NCI-H2196 treated with DMSO at 0.1 percent for 48 hours (cell line): Measurements from ENCODE around the gene ANKRD24.
"Not testable (repeated sequence)": the region's sequence is repeated elsewhere in the genome, so short reads cannot be mapped to it uniquely, and the experiment has no call there.

Source experiments
- DNase-seq: peaks from one replicate; lab custom pipeline; 2025; ENCODE audit not compliant: unreplicated experiment; lab: John Stamatoyannopoulos, UW

Gene ANKRD24

DNA sequence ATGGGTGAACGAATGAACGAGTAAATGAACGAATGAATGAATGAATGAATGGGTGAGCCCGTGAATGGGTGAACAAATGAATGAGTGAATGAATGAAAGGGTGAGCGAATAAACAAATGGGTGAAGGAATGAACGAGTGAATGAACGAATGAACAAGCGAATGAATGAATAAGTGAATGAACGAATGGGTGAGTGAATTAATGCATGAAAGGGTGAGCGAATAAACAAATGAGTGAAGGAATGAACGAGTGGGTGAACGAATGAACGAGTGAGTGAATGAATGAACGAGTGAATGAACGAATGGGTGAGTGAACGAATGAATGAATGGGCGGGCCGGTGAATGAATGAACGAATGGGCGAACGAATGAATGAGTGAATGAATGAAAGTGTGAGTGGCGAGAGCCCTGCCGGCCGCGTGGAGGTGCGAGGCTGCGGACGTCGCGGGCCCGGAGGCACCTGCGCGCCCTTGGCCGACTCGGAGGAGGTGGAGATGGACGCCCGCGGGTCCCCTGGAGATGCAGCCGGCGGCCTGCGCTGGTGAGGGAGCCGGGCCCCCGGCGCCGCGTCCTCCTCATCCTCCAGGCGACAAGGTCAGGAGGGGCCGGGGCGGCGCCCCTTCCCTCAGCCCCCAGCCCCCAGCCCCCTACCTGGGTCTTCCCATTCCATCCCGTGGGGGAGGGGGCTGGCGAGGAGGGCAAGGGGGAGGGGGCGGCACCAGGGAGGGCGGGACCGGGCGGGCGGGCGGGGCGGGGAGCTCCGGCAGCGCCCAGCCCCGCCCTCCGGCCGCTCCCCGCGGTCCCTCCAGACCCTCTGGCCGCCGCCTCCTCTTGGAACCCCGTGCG lies 15.4 kb downstream of the ANKRD24 start:
- peak; percentile 32 for DNase-seq

DNA sequence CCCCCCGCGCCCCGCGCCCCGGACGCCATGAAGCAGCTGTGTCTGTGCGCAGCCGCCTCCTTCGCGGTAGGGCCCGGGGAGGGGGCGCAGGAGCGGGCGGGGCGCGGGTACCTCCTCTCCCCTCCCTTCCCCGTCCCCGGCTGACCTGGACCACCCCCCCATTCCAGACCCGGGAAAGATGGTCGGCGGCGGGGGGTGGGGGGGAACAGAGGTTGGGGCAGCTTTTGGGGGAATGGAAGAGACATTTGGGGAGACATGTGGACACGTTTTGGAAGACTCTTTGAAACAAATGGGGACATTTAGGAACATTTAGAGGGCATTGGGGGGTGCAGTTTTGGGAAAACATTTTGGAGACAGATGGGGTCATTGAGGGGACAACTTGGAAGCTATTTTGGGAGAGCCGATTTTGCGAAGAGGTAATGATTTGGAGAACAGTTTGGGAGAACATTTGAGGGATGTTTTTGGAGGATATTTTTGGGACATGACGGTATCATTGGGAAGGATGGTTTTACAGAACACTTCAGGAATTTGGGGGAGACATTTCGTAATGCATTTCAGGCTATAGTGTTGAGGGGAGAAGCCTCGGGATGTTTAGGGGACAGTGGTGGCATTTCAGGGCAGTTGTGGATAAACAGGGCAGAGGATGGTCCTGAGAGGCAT lies 16.1 kb downstream of the ANKRD24 start:
- DNase-seq: no peak

GRCh38 chr19:4199699-4200293 lies 17.3 kb downstream of the ANKRD24 start:
- DNase-seq: peak; percentile 21

GRCh38 chr19:4200940-4201542 lies 18.6 kb downstream of the ANKRD24 start:
- no peak for DNase-seq

DNA sequence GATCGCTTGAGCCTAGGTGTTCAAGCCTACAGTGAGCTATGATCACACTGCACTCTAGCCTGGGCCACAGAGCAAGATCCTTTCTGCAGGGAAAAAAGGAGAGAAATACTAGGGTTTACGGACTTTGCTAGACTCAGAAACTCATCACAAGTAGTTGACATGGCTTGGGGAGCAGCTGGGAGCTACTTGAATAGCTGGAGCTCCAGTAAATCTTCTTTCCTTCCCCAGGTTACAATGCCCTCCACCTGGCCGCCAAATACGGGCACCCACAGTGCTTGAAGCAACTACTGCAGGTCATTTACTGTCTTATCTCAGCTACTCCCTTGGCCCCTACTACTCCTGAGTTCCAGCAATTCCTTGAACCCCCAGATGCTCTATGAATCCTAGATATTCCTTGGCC lies 19.3 kb downstream of the ANKRD24 start:
- DNase-seq: no peak

DNA sequence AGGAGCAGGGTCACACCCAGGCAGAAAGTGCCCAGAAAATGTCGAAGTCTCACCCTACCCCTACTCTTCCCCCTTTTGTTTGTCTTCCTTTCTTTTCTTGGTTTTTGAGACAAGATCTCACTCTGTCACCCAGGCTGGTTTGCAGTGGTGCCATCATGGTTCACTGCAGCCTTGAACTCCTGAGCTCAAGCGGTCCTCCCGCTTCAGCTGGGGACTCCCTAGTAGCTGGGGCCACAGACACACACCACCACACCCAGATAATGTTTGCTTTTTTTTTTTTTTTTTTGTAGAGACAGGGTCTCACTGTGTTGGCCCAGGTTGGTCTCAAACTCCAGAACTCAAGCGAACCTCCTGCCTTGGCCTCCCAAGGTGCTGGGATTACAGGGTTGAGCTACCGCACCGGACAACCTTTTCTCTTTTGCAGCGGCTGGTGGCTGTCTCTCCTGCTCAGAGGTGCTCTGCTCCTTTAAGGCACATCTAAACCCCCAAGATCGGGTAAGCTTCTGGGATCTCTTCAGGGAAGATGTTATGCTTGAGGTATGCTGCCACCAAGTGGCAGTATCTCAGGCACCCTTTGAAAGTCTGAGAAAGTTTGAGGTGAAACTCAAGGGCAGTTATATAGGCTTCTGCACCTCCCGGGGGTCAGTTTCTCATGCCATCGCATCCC lies 24.5 kb downstream of the ANKRD24 start:
- DNase-seq: no peak

GRCh38 chr19:4208385-4209094 lies 26.1 kb downstream of the ANKRD24 start:
- peak; percentile 16 for DNase-seq

DNA sequence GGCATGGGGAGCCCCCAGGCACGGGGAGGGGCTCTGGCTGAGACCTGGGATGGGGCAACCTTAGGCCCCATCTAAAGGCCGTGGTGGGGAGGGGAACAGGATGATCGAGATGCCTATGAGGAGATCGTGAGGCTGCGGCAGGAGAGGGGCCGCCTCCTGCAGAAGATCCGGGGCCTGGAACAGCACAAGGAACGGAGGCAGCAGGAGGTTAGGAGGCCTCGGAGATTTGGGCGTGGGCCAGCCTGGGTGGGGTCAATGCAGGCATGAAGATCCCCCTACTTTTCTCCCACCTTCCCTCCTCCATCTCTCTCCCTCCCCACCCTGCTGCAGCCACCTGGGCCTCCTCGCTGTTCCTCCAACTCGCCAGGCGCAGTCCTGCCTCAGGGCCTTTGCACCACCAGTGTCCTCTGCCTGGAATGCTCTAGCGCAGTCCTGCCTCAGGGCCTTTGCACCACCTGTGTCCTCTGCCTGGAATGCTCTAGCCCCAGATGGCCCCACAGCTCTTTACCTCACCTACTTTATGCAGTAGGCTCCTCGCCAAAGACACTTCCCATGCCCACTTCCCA lies 27.8 kb downstream of the ANKRD24 start:
- no peak for DNase-seq

GRCh38 chr19:4213116-4213515 lies 30.6 kb downstream of the ANKRD24 start:
- DNase-seq: no peak

GRCh38 chr19:4215807-4216206 lies 33.3 kb downstream of the ANKRD24 start:
- no peak for DNase-seq

- DNase-seq: no peak
These were observed 34.4 kb downstream of the ANKRD24 start for GRCh38 chr19:4216846-4217245.

GRCh38 chr19:4217429-4218264 lies 35.2 kb downstream of the ANKRD24 start:
- no peak for DNase-seq

DNA sequence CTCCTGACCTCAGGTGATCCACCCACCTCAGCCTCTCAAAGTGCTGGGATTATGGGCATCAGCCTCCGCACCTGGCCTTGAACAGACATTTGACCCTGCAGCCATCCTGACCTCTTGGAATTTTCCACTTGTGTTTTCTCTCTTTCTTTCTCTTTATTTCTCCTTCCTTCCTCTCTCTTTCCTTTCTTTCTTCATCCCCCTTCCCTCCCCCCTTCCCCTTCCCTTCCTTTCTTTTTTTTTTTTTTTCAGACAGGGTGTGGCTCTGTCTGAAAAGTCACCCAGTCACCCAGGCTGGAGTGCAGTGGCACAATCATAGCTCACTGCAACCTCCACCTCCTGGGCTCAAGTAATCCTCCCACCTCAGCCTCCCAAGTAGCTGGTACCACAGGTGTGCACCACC lies 36.0 kb downstream of the ANKRD24 start:
- DNase-seq: not testable (repeated sequence)

DNA sequence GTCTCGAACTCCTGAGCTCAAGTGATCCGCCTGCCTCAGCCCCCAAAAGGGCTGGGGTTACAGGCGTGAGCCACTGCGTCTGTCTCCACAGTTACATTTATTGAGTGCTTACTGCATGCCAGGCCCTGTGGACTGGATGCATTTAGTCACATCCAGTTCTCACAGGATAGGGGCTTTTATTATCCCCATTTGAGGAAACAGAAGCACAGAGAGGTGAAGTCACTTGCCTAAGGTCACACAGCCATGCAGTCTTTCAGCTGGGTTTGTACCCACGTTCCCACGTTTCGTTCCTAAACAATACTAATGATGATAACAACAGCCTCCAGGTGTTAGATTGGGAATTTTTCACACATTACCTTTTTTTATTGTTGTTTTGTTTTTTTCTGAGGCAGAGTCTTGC lies 37.7 kb downstream of the ANKRD24 start:
- DNase-seq: no peak

DNA sequence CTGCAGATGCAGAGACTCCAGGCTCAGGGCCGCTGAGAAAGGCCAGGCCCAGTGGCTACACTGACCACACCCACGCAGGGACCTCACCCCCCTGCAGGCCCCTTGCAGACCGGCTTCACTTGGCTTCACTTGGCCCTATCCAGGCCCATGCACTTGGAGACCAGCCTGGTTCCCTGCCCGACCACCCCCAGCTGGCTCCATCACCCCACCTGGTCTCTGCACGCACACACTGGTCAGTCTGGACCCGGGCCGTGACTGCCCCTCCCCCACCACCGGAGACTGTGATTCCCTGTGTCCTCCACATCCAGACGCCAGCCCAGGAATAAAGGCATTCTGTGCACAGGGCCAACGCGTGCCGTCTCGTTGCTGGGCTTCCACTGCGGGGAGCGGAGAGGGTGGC lies 42.0 kb downstream of the ANKRD24 start:
- DNase-seq: no peak

DNA sequence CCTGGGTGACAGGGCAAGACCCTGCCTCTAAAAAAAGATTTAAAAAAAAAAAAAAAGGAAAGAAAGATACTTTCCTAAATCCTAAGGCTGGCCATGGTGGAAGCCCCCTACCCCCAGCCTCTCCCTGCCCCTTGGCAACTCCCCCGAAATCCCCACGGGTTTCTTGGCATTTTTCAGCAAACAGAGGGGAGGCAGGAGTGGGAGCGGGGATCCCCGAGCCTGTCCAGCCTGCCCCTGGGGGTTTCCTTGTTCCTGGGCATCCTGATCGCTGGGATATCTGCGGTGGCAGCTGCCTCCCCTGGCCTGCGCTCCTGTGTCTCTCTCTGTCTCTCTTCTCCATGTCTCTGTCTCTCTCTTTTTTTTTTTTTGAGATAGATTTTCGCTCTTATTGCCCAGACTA lies 43.4 kb downstream of the ANKRD24 start:
- DNase-seq: no peak

GRCh38 chr19:4227771-4228170 lies 45.3 kb downstream of the ANKRD24 start:
- no peak for DNase-seq

- no peak for DNase-seq
These were observed 46.3 kb downstream of the ANKRD24 start for GRCh38 chr19:4228765-4229178.

DNA sequence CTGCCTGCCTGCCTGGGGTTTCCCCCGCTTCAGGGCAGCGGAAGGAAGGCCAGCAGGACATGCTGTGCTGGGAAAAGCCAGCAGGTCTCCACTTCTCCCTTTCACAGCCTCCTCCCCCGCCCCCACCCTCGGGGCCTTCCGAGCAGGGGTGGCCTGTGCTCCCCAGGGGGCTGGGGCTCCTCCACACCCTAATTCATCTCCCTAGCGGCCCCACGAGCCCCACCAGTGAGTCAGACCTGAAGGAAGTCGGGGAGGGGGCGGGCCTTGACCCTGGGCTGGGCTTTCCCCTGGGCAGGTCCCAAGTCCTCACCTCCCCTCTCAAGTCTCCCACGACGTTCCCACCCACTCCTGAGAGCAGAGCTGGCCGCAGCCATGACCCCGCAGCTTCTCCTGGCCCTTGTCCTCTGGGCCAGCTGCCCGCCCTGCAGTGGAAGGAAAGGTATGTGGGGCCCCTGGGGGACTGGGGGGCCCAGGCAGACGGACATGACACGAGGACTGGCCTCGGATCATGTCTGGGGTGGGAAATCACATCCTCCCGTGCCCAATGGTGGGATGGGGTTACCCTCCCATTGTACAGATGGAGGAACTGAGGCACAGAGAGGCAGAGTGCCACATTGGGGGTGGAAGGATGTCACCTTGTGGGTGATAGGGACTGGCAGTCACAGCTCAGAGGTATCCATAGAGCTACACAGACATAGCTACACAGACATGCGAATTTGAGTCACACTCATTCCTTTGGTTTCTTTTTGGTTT lies 46.9 kb downstream of the ANKRD24 start, which contains the start of gene EBI3:
EBI3 (plus strand) TSS at position 345 of the 753 bp plus-strand sequence; CDS start at position 373, 28 bp downstream.
- no peak for DNase-seq
